Measurements from ENCODE around the gene MAP3K19. TPM values are rescaled to one million over a fixed set of nuclear protein-coding genes. Genes with fewer than 3 reads are reported as not detected.

MAP3K19 gene
- total RNA-seq, 1 experiment from 2014 or later, result not detected

GRCh38 chr2:135095591-135095990, 48.3 kb upstream of the MAP3K19 start:
- in situ Hi-C loops (cut with HindIII; ENCODE audit: low pct_unique_long_range_greater_than_20kb, low sequenced_read_pairs) (no loop called here), intact Hi-C loops (cut with micrococcal nuclease; ENCODE audit: unreplicated experiment) (no loop called here)
- Histone ChIP-seq H3K27ac (ENCODE audit: low read length) (no peak overlapping the region), H3K9me3 (ENCODE audit: control insufficient read depth, insufficient read depth, low read depth, low read length) (no peaks in the 10 kb centered on the region), H3K27me3 (ENCODE audit: control insufficient read depth, insufficient read depth, low read length) (no peaks in the 10 kb centered on the region), H3K4me1 (ENCODE audit: control insufficient read depth, insufficient read depth, low read length) (no peaks in the 10 kb centered on the region), H3K4me3 (ENCODE audit: low read depth in 2 of 2, low read length in 2 of 2) (no peak overlapping the region), H3K36me3 (ENCODE audit: control insufficient read depth, insufficient read depth, low read length) (peaks cover 8% of the 10 kb centered on the region)
- BruUV-seq (replicated peaks), result no TSS peak
- CTCF ChIA-PET, result no interaction called here
- POLR2A ChIA-PET, result no interaction called here
- ATAC-seq, result no peak
- no peak for DNase-seq (ENCODE audit: low read depth, low spot score)
- TF ChIP-seq CTCF (IDR thresholded peaks at IDR 0.05), result no peak
- no peak for TF ChIP-seq POLR2AphosphoS5 (IDR thresholded peaks at IDR 0.05; ENCODE audit: low read depth, low read length)
- no peak for TF ChIP-seq TCF7L2 (IDR thresholded peaks at IDR 0.05; ENCODE audit: low read depth, low read length)
- TF ChIP-seq REST (IDR thresholded peaks at IDR 0.05; ENCODE audit: insufficient read depth in 1 of 2, low read depth in 2 of 2, low read length in 1 of 2), result no peak
- no peak for TF ChIP-seq SIN3A (IDR thresholded peaks at IDR 0.05; ENCODE audit: borderline replicate concordance, insufficient read depth, low read depth, low read length)

GRCh38 chr2:135094508-135094907, 47.3 kb upstream of the MAP3K19 start:
- no peak overlapping the region for H3K27ac ChIP-seq (ENCODE audit: low read length)
- no TSS peak for BruUV-seq (replicated peaks)
- CTCF ChIA-PET, result no interaction called here
- DNase-seq (ENCODE audit: low read depth, low spot score) (no peak), ATAC-seq (no peak)
- H3K9me3 ChIP-seq (ENCODE audit: control insufficient read depth, insufficient read depth, low read depth, low read length), result no peaks in the 10 kb centered on the region
- in situ Hi-C loops (cut with HindIII; ENCODE audit: low pct_unique_long_range_greater_than_20kb, low sequenced_read_pairs), result no loop called here
- no peaks in the 10 kb centered on the region for H3K27me3 ChIP-seq (ENCODE audit: control insufficient read depth, insufficient read depth, low read length)
- intact Hi-C loops (cut with micrococcal nuclease; ENCODE audit: unreplicated experiment), result no loop called here
- no peak for TF ChIP-seq CTCF (IDR thresholded peaks at IDR 0.05)
- no peak for TF ChIP-seq POLR2AphosphoS5 (IDR thresholded peaks at IDR 0.05; ENCODE audit: low read depth, low read length)
- TF ChIP-seq REST (IDR thresholded peaks at IDR 0.05; ENCODE audit: insufficient read depth in 1 of 2, low read depth in 2 of 2, low read length in 1 of 2), result no peak
- TF ChIP-seq SIN3A (IDR thresholded peaks at IDR 0.05; ENCODE audit: borderline replicate concordance, insufficient read depth, low read depth, low read length), result no peak
- no peaks in the 10 kb centered on the region for H3K4me1 ChIP-seq (ENCODE audit: control insufficient read depth, insufficient read depth, low read length)
- POLR2A ChIA-PET, result no interaction called here
- no peak overlapping the region for H3K4me3 ChIP-seq (ENCODE audit: low read depth in 2 of 2, low read length in 2 of 2)
- peaks cover 8% of the 10 kb centered on the region for H3K36me3 ChIP-seq (ENCODE audit: control insufficient read depth, insufficient read depth, low read length)

All from Panc1 (cell line).